ENCODE measurements around the gene CLDN4.

CLDN4 gene

DNA sequence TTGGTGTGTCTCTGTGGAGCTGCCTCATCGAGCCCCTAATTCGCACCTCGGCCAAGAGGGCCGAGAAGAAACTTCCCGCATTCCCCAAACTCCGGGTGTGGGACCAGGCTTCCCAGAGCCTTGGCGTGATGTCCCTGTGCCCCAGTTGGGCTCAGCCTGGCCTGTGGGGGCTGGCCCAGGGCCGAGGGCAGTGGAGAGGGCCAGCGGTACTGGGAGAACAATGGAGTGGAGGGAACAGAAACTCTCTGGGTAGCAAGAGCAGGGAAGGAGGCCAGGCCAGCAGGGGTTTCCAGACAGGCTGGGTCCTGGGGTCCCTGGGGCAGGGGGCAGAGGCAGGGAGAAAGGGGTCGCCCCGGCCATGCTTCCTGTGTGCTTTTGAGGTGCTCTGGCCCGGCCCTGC, 46.2 kb downstream of the CLDN4 start:
- no peak for DNase-seq

DNA sequence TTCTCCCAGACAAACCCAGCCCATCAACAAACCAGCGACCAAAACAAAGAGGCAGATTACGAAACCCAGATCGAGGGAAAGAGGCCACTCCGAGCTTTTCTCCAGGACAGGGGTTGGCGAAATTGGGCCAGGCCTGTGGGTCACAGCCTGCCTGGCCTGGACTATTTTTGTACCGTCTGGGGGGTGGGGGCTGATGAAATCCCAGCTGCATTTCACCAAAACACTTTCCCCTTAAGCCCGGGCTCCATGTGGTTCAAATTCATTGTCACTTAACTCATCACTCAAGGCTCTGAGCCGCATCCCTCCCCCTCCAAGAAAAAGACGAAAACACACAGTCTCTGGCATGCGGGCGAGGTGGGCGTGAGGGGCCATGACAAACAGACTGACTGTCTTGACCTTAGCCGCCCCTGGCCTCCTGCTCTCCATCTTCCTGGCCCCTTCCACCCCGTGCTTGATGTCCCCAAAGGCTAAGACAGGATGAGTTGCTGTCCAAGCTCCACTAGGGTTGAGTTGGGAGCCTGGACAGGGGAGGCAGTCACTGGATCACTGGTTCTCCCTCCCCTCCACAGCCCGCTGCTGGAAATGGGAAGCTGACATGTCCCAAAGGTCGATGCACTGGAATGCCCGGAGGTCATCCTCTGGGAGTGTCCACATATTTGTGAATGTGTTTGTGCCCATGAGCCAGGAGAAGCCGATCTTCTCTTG, 49.3 kb downstream of the CLDN4 start:
- DNase-seq = no peak

GRCh38 chr7:73880755-73881328, 50.0 kb downstream of the CLDN4 start:
- DNase-seq = no peak

- DNase-seq = no peak
These were observed 50.7 kb downstream of the CLDN4 start for GRCh38 chr7:73881352-73882046.

DNA sequence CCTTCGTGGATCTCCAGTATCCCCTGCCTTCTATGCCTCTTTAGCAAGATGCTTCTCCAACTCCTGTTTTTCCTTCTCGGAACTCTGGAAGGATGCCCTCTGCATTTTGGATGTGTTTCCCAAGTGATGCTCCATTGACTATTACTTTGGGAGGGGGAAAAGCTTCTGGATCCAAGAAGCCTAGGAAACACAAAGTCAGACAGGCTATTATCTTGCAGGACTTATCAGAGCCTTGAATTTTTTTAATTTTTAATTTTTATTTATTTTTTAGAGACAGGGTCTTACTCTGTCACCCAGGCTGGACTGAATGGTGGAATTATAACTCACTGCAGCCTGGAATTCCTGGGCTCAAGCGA, 51.2 kb downstream of the CLDN4 start:
- DNase-seq = no peak

All from activated gamma-delta T cell treated with Interleukin-2 at 50 U/mL for 16 hours (primary cell).